NCI-H2107 (cell line): ENCODE measurements around the gene CST7.

ENCODE experiments used
- DNase-seq: peaks from one replicate; lab custom pipeline; 2025; lab: John Stamatoyannopoulos, UW

The CST7 gene

DNA sequence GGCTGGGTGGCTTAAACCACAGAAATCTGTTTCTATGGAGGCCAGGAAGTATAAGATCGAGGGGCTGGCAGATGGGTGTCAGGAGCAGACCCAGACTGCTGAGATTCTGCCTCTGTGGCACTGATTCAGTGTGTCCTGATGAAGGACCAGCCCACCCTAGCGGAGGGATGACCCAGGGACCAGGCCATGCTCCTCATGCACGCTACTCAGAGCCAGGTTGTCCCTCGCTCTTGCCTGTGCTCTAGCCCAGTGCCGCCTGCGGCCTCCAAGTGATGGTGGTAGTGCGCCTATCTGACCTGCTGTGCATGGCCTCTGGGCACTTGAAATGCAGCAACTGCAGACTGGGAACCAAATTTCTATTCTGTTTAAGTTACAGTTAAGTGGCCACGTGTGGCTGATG, 56.6 kb downstream of the CST7 start:
- no peak for DNase-seq

DNA sequence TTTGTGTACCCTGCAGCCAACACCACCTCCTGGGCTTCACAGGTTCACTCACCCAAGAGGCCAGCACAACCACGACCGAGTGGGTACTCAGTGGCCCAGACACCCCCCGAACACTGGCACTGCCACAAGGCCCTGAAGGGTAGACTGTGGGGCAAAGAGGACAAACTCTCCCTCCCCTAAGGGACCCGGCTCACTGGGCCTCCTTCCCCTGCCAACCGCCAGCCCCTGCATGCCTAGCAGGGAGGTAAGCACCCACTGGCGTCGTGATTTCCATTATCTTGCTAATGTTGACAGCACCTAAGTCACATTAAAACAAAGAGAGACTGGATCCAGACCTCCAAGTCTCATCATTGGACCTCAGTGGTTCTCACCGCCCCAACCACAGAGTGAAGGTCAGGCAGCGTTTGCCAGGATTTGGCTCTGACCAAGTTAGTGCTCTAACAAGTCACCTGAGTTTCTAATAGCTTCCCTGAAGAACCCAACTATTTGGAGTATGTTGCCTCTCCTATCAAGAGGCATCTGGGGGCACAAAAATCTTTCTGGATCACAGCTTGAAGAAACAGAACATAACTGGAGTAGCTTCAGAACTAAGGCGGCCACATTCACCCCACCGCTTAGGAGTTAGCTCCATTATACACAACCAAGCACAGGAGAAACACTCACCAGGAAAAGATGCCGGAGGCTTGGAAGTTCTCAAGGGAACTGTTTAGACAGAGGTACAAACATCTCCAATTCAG, 57.5 kb downstream of the CST7 start:
- no peak for DNase-seq

DNA sequence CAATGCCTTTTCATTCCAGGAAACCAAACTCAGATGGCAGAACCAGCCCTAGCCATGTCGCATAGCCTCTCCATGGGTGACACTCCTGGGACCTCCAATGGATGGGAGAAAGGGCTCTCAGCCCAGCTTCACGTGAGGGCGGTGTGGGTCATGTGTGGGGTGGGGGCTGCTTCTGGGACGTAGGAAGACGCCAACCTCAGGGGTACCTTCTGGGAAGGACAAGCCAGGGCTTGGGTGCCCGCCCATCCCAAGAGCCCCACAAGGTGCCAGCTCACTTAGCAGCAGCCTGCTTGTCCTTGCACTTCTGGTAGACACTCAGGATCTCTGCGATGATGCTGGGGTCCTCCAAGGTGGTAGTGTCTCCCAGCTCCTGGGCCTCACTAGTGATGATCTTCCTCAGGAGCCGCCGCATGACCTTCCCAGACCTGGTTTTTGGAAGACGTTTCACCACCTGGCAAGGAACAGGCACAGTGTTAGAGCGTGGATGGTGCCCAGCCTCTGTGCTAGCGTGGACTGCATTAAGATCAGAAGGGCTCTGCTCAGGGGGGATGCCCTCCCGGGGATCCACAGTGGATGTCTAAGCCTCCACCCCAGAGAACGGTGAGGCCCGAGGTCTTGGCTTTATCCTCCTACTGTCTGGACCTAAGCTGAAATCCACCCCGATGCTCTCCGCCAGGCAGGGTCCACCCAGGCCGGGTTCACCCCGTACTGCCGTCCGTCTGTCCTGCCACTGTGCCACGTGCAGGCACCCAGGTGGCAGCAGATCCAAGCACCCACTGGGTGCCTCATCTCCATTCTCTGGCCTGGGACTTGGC, 58.6 kb downstream of the CST7 start:
- no peak for DNase-seq

DNA sequence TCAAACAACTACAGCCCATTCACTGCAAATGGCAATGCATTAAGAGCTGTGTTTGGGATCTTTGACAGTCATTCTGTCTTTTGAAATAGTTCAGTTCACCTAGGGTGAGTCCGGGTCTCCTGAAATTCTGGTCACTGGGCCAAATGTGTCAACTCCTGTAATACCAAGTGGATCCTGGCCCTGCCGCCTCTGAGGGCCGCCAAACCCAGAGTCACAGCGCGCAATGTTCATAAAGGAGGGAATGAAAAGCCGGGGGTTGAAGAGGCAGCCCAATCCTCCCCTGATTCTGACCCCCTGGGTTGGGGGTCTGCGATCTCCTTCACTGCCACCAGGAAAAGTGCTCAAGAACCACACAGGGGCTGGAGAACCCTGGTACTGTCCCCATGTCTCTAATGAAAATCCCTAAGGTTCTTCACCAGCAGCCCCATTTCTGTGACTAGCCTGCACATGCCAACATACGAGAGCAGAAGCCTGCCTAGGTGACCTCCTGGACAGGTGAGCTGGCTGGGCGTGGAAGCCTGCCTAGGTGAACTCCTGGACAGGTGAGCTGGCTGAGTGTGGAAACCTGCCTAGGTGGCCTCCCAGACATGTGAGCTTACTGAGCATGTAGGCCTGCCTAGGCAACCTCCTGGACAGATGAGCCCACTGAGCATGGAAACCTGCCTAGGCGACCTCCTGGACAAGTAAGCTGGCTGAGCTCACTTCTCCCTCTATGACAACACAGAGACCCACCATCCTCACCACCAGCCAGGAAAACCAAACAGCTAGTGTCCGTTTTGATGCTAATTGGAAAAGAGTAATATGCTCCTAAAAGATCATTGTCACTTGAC, 59.5 kb downstream of the CST7 start:
- DNase-seq = no peak
